Stimulated activated CD8-positive, alpha-beta memory T cell treated with anti-CD3 and anti-CD28 coated beads, Interleukin-12 subunit alpha, Interleukin-12 subunit beta, amount 100 ng/mL, for 24 hours (primary cell): ENCODE measurements around the gene GDPD5.
"Not testable (repeated sequence)": the region's sequence is repeated elsewhere in the genome, so short reads cannot be mapped to it uniquely, and the experiment has no call there.

Source experiments
- DNase-seq: peaks from one replicate; pipeline ENCODE4 v3.0.0-alpha.2; 2020; ENCODE audit errors: extremely low read depth

The GDPD5 gene

DNA sequence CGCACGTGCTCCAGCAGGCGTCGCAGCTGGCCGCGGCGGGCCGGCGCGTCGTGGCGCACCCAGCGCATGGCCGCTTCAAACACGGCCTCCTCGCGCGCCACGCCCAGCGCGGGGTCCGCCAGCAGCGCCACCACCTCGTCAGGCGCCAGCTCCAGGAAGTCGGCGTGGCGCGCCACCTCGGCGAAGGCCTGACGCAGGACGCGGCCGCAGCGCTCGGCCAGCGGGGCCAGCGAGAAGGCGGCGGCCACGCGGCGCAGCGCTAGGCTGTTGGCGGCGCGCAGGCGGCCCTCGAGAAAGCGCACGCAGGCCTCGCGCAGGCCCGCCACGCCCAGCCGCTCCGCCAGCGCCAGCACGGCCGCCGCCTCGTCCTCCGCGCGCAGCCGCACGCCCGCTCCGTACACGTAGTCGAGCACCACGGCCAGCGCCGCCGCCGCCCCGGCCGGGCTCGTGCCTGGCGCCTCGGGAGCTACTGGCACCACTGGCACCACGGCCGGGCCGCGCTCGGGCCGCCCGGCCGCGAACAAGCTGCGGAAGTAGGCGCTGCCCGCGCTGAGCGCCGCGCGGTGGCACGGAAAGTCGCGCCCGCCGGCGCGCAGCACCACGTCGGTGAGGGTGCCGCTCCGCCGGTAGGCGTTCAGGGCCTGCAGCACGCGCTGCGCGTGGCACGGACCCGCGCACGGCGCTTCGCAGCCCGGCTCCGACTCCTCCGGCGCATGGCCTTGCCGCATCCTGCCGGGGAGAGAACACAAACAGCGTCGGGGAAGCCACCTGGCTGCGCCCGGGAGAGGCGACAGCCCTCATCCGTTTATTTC is 95.6 kb downstream of the GDPD5 start:
- DNase-seq, result no peak

DNA sequence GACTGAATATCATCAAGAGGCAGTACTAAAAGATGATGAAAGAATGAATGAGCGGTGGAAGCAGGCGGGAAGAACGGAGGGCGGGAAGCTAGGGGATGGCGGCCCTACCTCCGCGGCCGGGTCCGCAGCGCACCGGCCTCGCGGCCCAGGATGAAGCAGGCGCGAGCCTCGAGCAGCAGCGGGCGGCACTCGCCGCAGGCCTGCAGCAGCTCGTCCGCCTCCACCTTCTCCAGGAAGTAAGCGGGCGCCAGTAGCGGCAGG is 96.2 kb downstream of the GDPD5 start:
- DNase-seq, result no peak

DNA sequence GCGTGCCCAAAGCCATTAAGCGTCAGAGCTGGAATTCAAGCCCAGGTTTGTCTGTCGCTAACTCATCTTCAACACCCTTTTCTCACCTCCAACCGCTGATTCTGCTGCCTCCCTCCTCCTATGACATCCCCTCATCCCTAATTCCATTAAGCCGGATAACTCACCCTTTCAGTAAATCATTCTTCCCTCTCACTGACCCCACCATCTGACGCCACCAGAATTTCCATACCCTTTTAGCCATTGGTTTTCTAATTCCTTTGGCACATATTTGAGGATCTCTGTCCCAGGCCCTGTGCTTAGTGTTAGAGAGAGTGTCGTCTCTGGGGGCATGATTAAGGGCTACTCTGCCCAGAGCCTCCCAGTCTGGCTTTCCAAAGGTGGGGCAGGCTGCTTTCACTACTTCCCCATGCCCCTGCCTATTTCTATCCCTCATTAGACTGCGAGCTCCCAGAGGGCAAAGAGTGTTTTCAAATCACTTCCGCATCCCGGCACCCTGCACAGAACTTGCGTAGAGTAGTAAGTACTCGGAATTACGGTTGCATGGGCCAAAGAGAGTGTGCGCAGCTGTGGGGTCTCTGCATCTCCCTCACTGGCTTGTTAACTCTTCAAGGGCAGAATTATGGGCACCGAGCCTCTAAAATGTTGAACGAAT is 96.6 kb downstream of the GDPD5 start:
- no peak for DNase-seq

DNA sequence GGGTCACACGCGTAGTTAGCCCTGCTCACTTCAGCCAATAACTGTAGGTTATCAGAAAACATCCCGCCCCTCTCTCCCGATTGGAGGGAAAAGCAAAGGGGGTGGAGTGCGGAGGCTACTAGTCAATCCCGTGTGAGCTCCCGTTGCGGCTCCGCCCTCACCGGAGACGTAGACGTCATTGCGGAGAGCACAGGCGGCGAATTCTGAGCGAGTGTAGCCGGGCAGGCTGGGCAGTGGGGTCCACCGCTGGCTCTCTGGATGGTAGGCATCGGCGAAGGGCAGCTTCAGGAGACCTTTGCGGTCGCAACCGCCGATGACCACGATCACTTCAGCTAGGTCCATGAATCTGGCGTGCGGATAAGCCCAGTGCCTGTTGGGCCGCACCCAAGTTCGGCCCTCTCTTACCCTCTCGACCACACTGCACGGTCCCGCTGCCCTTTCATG is 97.4 kb downstream of the GDPD5 start:
- DNase-seq, result peak; percentile 49

DNA sequence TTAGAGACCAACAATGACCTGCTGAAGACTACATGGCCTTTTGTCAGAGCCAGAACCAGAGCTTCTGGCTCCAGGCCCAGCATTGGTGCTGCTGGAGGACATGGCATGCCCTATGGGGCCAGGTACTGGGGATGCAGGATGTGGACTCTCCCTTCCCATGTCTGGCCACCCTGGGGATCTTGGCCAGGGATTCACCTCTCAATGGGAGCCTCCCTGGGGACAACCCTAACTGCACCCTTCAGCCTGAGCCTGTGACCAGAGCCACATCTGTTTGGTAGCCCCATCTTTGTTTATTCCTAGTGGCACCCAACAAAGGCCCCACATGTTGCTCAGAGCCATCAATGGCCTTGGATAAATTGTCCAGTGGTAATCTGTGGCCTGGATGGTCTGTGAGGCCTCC is 98.6 kb downstream of the GDPD5 start:
- no peak for DNase-seq

DNA sequence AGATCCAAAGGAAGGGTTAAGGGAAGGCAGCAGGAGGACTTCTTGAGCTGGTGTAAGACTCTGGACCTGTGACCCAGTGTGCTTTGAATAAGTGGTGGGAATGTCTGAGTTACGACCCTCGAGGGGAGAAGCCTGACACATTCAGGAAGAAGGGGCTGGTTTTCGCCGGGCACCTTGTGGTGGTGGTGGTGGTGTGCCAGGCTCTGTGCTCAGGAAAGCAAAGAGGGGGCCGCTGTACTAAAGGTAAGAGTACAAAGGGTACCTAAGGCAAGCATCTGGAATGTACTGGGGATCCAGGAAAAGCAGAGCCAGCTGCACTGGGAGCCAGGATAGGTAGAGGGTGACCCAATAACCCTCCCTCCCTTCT is 99.0 kb downstream of the GDPD5 start:
- no peak for DNase-seq

DNA sequence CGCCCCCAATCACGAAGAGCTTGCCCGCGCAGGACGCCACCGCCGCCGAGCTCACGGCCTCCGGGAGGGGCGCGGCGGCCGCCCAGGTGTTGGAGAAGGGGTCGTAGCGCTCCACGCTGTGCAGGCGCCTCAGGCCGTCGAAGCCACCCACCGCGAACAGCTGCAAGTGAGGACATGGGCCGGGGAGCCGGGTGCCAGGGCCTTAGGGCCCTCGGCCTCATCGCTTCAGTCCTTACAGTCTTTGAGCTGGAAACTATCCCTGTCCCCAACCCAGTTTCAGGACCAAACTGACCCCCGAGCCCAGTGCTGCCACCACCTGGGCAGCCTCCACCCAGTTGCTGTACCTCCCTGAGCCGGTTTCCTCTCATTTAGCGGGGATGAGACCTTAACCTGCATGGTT is 100.3 kb downstream of the GDPD5 start:
- DNase-seq, result no peak

DNA sequence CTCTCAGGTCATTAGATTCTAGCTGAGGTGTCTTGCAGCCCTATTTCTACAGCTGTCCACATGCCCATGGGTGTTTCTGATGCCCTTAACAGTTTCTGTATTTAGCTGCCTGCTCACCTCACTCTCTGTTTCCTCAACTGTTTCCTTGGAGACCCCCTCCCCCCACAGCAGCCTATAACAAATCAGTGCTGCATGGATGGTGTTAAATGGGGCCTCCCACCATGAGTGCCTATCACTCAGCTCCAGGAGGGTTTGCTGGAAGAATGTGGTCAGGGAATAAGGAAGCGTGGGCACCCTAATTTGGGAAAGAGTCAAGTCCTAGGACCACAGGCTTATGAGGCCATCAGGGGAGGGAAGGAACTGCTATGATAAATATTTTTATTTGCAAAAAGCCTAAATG is 101.3 kb downstream of the GDPD5 start:
- no peak for DNase-seq

DNA sequence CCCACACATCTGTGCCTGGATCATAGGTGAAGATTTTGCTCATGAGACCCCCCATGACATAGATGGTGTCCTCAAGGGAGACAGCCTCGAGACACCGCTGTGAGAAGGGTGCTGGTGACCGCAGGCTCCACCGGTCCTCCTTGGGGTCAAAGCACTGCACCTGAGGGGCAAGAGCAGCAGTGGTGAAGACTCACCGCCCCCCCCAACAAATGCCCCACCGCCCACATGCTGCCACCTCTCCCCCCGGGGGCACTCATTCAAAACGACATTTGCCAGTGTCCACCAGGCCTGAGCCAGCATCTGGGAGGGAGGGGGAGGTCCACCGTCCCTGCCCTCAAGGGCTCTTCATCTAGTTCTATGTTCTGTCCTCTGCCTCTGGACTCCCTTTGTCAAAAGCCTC is 102.0 kb downstream of the GDPD5 start:
- no peak for DNase-seq

DNA sequence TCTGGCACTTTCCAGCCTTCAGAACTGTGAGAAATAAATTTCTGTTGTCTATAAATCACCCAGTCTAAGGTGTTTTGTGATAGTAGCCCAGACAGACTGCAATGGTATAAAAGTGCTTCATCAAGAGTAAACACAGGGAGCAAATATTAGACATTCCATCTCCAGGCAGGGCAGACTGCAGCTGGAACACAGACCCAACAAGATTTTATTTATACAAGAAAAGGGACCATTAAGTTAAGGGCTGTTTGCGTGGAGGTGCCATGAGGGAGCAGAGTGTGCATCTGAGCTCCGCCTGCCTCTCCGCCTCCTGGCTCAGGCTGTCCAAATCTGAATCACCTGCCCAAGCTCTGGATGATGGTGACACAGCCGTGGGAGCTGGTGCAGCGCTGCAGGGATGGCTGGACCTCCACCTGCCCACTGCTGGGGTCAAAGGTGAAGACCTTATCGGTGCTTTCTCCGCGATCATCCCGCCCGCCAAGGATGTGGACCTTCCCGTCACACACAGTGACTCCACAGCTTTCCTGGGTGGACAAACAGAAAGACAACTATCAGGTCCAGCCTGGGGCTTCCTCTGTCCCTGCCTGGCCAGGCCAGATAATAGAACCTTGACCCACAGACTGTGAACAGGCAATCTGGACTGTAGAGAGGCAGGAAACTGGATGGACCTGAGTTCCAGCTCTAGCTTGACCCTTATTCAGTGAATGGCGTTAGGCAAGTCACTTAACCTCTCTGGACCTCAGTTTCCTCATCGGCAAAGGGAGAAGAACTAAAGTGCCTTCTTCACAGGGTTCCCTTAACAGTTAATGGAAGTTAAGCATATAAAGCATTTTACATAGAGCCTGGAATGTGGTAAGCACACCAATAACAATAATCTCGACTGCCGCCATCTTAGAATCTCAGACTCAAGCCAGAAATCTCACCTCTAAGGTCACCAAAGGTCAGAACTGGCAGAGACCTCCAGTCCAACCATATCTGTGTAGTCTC is 103.2 kb downstream of the GDPD5 start:
- DNase-seq, result no peak

DNA sequence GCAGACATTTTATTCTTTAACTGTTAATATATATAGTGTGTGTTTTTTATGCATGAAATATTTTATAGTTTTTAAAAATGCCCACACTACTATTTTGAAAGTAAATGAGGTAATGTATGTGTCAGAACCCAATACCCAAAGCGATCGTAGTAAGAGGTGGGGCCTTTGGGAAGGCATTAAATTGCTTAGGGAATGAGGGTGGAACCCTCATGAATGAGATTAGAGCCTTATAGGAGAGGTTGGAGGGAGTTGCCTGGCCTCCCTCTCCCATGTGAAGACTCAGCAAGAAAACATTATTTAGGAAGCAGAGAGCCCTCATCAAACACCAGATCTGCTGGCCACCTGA is 103.9 kb downstream of the GDPD5 start:
- no peak for DNase-seq

DNA sequence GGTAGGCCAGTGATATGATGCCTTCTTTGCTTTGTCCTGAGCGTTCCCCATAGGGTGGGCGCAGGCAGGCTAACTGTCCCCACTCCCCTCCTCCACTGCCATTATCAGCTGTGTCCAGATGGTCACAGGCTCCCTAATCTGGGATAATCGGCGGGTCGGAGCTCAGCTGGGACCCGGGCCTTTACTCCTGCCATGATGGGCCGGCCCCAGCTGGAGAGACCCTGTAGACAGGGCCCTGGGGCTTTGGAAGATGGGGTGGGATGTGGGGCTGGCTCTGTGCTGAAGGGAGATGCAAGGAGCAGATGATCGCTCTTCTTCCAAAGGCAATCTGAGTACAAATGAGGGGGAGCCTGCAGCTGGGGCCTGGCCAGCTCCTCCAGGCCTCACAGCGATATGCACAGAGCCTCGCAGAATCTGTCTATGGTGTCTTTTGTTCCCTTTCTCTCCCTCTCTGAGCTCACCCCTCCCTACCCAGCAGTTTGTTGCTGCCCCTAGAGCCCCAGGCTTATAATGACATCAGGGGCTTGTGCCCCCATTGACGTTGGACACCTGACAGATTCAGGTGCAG is 104.6 kb downstream of the GDPD5 start:
- DNase-seq, result no peak

DNA sequence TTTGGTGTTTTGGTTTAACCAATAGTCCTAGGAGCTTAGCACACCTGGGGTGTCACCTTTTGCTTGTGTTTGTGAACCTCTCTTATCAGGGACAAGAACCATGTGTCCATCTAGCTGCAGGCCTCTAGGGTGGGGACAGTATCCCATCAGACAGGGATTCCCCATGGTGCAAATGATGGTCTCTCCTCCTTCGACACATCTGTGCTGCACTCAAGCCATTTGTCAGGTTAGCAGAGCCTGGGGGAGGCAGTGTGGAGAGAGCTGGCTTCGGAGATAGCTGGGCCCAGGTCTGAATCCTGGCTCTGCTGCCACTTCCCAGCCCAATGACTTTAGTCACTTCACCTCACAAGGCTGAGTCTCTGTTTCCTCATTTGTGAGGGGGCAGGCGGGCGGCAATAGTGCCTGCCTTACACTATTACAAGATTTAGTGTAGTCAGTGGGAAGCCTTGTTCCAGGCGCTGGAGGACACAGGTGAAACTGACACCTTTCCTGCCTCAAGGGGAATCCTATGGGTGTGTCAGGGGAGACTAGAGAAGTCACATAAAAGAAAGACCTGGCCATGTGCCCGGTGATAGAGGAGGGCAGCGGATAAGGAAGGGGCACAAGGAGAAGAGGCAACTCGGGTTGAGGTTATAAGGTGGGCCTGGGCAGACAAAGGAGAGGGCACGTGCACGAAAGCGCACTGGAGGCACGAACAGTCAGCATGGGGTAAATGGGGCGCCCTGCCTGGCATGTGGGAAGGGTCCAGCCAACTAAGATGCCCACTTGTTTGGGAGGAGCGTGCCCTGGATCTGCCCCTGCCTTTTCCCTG is 105.3 kb downstream of the GDPD5 start:
- DNase-seq, result no peak

DNA sequence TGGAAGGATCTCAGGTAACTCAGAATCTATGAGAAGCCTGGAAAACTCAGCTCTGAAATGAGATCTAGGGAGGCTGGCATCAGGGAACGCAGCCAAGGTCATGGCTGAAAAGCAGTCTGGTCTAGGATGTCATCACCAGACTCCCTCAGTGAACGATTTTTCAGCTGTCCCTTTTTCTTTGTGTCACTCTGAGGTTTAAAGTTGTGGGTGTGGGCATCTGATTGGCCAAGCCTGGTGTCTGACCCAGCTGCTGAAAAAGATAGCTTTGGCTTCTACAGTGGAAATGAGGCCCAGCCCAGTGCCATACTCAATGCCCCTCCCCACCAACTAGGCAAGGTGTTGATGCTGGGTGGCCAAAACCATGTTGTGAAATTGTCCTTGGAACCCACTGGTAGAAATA is 111.9 kb downstream of the GDPD5 start:
- no peak for DNase-seq

DNA sequence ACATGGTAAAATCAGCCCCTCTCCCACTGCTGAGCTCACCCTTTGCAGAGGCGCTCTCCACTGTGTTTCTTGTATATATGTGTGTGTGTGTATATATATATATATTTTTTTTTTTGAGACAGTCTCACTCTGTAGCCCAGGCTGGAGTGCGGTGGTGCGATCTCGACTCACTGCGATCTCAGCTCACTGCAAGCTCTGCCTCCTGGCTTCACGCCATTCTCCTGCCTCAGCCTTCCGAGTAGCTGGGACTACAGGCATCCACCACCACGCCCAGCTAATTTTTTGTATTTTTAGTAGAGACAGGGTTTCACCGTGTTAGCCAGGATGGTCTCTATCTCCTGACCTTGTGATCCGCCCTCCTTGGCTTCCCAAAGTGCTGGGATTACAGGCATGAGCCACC is 112.6 kb downstream of the GDPD5 start:
- not testable (repeated sequence) for DNase-seq

DNA sequence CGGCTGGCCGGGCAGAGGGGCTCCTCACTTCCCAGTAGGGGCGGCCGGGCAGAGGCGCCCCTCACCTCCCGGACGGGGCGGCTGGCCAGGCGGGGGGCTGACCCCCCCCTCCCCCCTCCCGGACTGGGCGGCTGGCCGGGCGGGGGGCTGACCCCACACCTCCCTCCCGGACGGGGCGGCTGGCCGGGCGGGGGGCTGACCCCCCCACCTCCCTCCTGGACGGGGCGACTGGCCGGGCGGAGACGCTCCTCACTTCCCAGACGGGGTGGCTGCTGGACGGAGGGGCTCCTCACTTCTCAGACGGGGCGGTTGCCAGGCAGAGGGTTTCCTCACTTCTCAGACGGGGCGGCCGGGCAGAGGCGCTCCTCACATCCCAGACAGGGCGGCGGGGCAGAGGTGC is 115.8 kb downstream of the GDPD5 start:
- not testable (repeated sequence) for DNase-seq

DNA sequence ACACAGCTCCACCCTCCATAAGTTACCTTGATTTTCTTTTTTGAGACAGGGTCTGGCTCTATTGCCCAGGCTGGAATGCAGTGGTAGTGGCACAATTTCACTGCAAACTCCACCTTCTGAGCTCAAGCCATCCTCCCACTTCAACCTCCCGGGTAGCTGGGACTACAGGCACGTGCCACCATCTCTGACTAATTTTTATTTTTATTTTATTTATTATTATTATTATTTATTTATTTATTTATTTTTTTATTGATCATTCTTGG is 116.9 kb downstream of the GDPD5 start:
- DNase-seq, result no peak

DNA sequence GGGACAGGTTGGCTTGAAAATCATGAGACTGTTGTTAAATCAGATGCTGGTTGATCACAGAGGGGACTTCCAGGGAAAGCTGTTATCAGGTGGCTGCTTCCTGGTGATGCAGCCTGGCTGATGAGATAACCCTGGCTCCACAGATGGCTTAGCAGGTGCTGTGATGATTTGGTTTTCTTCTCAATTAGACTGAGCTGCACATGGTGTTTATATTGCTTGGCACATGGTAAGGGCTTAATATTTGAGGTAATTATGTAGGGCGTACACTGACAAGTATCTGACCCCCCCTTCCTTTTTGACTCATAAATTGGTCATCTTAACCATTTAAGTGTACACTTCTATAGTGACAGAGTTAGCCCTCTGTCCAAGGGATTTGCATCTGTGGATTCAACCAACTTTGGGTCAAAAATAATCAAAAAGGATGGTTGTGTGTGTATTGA is 119.4 kb downstream of the GDPD5 start:
- no peak for DNase-seq

DNA sequence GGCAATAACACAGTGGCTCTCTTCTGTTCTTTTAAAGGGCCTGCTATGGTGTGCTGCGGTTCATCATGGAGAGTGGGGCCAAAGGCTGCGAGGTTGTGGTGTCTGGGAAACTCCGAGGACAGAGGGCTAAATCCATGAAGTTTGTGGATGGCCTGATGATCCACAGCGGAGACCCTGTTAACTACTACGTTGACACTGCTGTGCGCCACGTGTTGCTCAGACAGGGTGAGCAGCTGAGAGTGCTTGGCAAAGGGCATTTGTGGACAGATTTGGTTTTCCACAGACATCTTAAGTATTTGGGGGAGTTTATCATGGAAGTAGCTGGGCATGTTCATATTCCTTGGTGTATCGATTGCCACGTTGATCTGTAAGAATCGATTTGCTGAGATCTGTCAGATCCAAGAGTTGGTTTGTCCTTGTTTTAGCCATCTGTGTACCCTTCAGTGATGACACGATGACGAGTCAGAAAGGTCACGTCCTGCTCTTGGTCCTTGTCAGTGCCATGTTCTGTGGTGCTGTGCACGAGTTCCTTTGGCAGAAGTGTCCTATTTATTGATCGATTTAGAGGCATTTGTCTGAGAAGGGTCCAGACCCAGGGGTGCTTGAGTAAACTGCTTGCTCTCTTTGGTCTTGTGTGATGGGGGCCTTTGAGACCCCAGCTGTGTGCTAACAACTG is 121.6 kb downstream of the GDPD5 start:
- DNase-seq, result no peak

DNA sequence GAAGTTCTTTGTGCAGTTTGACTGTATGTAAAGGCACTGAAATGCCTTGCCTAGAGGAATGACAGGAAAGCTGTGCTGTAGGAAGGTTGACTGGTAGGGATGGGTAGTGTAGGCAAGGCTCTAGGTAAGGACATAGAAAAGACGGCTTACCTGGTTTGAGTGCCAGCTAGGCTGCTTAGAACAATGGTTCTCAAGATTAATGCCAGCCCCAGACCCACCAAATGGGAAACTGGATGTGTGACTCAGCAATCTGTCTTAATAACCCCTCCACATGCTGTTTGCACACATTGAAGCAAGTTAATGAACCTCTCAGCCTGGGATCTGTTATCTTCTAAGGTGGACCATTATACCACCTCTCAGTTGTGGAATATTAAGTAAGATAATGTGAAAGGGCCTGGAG is 122.7 kb downstream of the GDPD5 start:
- no peak for DNase-seq
